Activated T-cell treated with anti-CD3 and anti-CD28 coated beads, Interleukin-2, amount 50 U/mL, for 24 hours (primary cell): Measurements from ENCODE around the gene DCUN1D2.

Experiments used
- DNase-seq: peaks from one replicate; pipeline ENCODE4 v3.0.0-alpha.2; 2020
- H3K27ac Mint-ChIP-seq: 2 replicates; pipeline ENCODE4 v1.8.0; 2020; ENCODE audit warnings: mild to moderate bottlenecking, mixed read lengths
- H3K27me3 Mint-ChIP-seq: 2 replicates; pipeline ENCODE4 v1.8.0; 2020; ENCODE audit warnings: mixed read lengths
- H3K36me3 Mint-ChIP-seq: 2 replicates; pipeline ENCODE4 v1.8.0; 2020; ENCODE audit warnings: low read depth, mixed read lengths
- H3K4me1 Mint-ChIP-seq: 2 replicates; pipeline ENCODE4 v1.8.0; 2020; ENCODE audit warnings: low read depth, mixed read lengths
- H3K4me3 Mint-ChIP-seq: 2 replicates; pipeline ENCODE4 v1.8.0; 2020; ENCODE audit warnings: mild to moderate bottlenecking, moderate library complexity, mixed read lengths
- H3K9me3 Mint-ChIP-seq: 2 replicates; pipeline ENCODE4 v1.8.0; 2020; ENCODE audit warnings: mixed read lengths

Gene DCUN1D2

DNA sequence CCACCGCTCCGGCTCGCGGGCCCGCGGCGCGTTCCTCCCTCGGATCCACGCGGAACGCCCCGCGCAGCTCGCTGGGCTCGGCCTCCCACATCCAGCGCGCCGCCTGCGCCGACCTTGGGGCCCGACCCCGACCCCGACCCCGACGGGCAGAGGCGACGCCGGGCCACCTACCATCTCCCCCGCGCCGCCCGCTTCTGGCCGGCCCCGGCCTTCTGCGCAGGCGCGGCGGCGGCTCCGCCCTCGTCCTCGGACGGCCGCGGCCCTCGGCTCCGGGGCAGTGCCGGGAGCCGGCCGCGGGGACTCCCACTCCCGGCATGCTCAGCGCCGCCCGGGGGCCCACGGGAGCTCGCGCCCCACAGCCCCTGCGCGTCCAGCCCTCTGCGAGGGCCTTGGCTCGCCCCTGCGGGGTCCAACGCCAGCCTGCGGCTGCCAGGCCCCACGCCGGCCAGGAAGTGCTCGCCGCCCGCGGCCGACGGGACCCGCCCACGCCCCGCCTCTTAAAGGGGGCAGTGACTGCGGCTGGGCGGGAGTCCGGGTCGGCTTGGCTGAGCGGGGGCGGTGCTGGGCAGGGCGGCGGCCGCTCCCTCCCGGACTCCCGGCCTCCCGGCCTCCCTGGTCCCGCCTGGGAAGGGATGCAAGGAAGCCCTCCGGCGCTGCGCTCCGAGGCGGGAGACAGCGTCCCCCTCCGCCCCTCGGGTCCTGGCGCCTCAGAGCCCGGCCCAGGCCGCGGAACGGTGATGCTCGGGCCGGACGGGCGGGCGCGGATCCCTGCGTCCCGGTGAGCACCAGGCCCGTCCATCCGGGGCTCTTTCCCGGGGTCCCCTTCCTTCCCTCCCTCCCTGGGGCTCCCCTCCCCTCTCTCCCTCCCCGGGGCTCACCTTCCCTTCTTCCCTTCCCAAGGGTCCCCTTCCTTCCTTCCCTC, at the start of gene DCUN1D2:
Gene DCUN1D2, minus strand, starts transcription at position 216 of the 922 bp plus-strand sequence. Its CDS starts 42 bp downstream, at position 174.
- Mint-ChIP-seq H3K9me3 (no peaks in the 10 kb centered on the region), H3K36me3 (peaks cover 35% of the 10 kb centered on the region), H3K4me1 (peaks cover 68% of the 10 kb centered on the region), H3K4me3 (peak within 1 kb of the TSS; percentile 94), H3K27ac (peak within 1 kb of the TSS; percentile 93), H3K27me3 (no peaks in the 10 kb centered on the region)
- DNase-seq = peak; percentile 89

DNA sequence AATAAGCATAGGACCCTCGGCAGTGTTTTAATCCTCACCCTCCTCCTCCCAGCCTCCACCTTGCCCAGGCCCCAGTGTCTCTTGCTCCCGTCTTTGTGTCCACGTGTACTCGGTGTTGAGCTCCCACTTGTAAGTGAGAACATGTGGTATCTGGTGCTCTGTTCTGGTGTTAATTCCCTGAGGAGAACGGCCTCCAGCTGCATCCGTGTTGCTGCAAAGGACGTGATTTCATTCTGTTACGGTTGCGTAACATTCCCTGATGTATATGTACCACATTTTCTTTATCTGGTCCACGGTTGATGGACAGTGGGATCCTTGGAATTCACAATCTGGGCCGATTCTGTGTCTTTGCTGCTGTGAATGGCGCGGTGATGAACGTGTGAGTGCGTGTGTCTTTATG, 49.3 kb upstream of the DCUN1D2 start:
- Mint-ChIP-seq H3K36me3 (peaks cover 39% of the 10 kb centered on the region), H3K4me3 (no peak overlapping the region), H3K9me3 (peaks cover 7% of the 10 kb centered on the region)

DNA sequence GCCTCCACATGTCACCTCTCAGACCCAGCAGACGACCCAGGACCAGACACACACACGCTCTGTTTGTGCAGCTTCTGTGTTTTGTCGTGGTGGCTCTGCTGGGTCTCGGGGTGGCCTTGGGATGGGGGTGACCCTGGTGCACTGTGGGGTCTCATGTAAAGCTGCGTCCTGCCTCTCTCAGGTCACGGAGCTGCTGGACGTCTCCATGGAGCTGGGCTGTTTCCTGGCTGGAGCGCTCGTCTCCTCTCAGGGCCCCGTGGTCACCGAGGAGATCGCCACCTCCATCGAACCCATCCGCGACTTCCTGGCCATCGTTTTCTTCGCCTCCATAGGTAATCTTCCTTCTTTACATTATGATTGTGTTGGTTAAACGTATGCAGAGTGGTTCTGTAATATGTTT, 48.7 kb upstream of the DCUN1D2 start:
- Mint-ChIP-seq H3K27me3 (no peaks in the 10 kb centered on the region), H3K27ac (no peak overlapping the region), H3K4me3 (no peak overlapping the region), H3K9me3 (peaks cover 7% of the 10 kb centered on the region), H3K4me1 (peaks cover 4% of the 10 kb centered on the region), H3K36me3 (peaks cover 41% of the 10 kb centered on the region)
- no peak for DNase-seq

More for the DNA sequence above, 49.3 kb upstream of the DCUN1D2 start:
- no peak for DNase-seq
- peaks cover 4% of the 10 kb centered on the region for H3K4me1 Mint-ChIP-seq
- no peak overlapping the region for H3K27ac Mint-ChIP-seq
- no peaks in the 10 kb centered on the region for H3K27me3 Mint-ChIP-seq

DNA sequence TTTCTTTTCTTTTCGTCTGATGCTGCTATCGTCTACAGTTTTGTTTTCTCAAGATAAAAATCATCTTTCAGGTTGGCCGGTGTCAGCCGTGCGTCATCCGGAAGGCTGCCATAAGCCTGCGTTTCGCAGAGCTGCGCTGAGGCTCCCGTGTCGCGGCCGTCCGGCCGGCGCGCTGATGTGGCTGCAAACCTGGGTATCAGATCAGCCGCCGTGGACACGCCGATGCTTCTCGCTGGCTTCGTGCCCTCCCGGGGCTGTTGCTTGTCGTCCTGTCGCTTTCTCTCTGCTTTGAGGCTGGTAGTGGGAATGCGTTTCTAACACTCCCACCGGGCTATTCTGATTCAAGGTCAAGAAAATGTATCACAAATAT, 48.2 kb upstream of the DCUN1D2 start:
- Mint-ChIP-seq H3K27ac (no peak overlapping the region), H3K36me3 (peaks cover 44% of the 10 kb centered on the region), H3K4me3 (no peak overlapping the region), H3K27me3 (no peaks in the 10 kb centered on the region), H3K9me3 (peaks cover 7% of the 10 kb centered on the region), H3K4me1 (peaks cover 3% of the 10 kb centered on the region)
- no peak for DNase-seq

DNA sequence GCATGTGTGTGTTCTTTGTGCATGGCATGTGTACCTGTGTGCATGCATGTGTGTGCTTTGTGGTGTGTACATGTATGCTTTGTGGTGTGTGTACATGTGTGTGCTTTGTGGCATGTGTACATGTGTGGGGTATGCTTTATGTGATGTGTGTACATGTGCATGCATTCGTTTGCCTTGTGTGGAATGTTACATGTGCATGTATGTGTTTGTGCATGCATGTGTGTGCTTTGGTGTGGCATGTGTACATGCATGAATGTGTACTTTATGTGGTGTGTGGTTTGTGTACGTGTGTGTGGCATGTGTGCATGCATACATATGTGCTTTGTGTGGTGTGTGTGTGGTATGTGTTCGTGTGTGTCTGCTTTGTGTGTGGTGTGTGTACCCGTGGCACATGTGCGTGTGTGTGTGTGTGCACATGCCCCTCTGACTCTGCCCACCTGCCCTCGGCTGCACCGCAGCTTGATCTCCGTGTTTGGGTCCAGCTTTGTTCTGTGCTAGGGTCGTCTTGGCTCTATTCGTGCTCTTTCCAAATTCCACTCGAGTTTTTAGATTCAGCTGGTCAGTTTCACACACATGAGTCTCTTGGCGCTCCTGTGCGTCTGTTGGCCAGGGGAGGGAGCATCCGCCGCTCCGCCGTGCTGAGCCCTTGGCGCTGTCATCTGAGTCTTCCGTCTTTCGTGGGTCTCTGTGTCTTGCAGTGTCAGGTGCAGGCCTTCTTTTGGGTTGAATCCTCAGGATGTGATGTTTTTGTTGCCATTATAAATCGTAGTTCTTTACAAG, 47.6 kb upstream of the DCUN1D2 start:
- H3K27ac Mint-ChIP-seq = no peak overlapping the region
- no peak overlapping the region for H3K4me3 Mint-ChIP-seq
- peaks cover 7% of the 10 kb centered on the region for H3K9me3 Mint-ChIP-seq
- no peak for DNase-seq
- no peaks in the 10 kb centered on the region for H3K4me1 Mint-ChIP-seq
- no peaks in the 10 kb centered on the region for H3K27me3 Mint-ChIP-seq
- peaks cover 44% of the 10 kb centered on the region for H3K36me3 Mint-ChIP-seq

DNA sequence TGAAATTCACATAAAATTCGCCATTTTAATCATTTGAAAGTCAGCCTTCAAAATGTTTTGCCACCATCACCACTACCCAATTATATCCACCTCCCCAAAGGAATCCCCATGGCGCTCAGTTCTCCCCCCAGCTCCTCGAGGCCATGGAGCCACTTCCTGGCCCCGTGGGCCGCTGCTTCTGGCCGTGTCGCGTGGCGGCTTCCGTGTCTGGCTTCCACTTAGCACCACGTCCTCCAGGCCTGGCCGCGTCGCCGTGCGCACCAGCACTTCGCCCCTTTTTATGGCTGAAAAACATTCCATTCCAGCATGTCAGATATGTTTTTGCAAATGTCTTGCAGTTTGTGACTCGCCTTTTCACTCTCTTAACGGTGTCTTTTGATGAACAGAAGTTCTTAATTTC, 46.7 kb upstream of the DCUN1D2 start:
- no peak for DNase-seq

DNA sequence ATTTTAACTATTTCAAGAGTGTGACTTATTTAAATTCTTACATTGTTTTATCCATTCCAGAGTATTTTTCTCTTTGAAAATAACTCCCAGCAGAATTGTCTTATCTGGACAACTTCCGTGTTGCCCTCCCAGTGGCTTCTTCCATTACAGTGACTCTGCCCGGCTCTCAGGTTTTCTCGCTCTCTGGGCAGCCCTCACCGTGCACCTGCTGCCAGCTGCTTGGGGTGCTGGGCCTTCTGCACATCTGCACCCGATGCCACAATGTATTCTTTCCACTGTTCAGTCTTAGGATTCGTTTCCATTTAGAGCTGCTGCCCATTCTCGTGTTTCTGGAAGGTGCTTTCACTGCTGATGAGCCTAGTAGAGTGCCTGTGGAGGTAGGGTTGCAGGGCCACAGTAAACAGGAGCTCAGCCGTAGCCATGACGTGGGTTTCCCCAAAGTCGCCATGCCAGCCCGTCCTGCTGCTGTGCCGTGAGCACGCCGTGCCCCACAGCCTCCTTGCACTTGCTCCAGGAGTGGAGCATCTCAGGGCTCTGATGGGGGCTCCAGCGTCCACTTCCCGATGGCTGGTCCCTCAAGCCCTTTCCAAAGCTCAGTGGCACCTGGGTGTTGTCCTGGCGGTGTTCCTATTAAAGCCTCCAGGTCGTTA, 46.1 kb upstream of the DCUN1D2 start:
- H3K9me3 Mint-ChIP-seq = peaks cover 7% of the 10 kb centered on the region
- no peaks in the 10 kb centered on the region for H3K4me1 Mint-ChIP-seq
- H3K27ac Mint-ChIP-seq = no peak overlapping the region
- H3K4me3 Mint-ChIP-seq = no peak overlapping the region
- DNase-seq = no peak
- H3K27me3 Mint-ChIP-seq = no peaks in the 10 kb centered on the region
- H3K36me3 Mint-ChIP-seq = peaks cover 51% of the 10 kb centered on the region

More for the DNA sequence above, 46.7 kb upstream of the DCUN1D2 start:
- H3K27me3 Mint-ChIP-seq = no peaks in the 10 kb centered on the region
- no peak overlapping the region for H3K4me3 Mint-ChIP-seq
- peaks cover 45% of the 10 kb centered on the region for H3K36me3 Mint-ChIP-seq
- no peaks in the 10 kb centered on the region for H3K4me1 Mint-ChIP-seq
- H3K27ac Mint-ChIP-seq = no peak overlapping the region
- peaks cover 7% of the 10 kb centered on the region for H3K9me3 Mint-ChIP-seq

DNA sequence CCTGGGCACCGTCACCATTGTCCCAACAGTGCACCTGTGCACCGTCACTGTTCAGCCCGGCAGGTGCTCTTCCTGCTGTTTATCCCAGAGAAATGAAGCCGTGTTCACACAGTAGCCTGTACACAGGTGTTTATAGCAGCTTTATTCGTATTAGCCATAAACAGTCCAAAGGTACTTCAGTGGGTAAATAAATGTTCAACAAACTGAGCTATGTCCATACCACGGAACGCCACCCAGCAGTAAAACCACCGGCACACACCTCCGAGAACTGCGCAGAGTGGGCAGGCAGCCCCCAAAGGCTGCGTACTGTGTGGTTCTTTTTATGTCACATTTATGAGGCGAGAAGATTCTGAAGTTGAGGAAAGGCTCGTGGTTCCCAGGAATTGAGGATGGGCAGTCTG, 44.9 kb upstream of the DCUN1D2 start:
- Mint-ChIP-seq H3K4me3 (no peak overlapping the region), H3K4me1 (no peaks in the 10 kb centered on the region), H3K36me3 (peaks cover 49% of the 10 kb centered on the region), H3K9me3 (no peaks in the 10 kb centered on the region), H3K27me3 (no peaks in the 10 kb centered on the region), H3K27ac (no peak overlapping the region)
- DNase-seq = no peak

DNA sequence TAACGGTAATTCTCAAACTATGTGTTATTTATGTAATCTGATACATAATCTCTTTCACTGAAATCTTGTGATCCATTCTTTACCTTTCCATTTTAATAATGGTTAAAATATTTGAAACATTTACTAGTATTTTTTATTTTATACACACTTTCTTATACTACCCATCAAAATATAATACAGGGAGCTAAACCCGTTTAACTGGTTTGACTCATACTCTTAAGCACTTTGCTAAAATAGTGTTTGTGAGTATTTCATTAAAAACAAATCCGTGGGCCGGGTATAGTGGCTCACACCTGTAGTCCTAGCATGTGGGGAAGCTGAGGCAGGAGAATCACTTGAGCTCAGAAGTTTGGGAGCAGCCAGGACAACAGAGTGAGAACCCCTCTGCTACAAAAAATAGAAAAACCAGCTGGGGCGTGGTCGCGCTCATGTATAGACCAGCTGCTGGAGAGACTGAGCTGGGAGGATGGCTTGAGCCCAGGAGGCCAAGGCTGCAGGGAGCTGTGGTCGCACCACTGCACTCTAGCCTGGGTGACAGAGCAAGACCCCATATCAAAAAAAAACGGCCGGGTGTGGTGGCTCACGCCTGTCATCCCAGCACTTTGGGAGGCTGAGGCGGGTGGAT, 43.8 kb upstream of the DCUN1D2 start:
- H3K4me1 Mint-ChIP-seq = no peaks in the 10 kb centered on the region
- H3K9me3 Mint-ChIP-seq = no peaks in the 10 kb centered on the region
- no peak overlapping the region for H3K27ac Mint-ChIP-seq
- peaks cover 46% of the 10 kb centered on the region for H3K36me3 Mint-ChIP-seq
- DNase-seq = no peak
- no peaks in the 10 kb centered on the region for H3K27me3 Mint-ChIP-seq
- no peak overlapping the region for H3K4me3 Mint-ChIP-seq

DNA sequence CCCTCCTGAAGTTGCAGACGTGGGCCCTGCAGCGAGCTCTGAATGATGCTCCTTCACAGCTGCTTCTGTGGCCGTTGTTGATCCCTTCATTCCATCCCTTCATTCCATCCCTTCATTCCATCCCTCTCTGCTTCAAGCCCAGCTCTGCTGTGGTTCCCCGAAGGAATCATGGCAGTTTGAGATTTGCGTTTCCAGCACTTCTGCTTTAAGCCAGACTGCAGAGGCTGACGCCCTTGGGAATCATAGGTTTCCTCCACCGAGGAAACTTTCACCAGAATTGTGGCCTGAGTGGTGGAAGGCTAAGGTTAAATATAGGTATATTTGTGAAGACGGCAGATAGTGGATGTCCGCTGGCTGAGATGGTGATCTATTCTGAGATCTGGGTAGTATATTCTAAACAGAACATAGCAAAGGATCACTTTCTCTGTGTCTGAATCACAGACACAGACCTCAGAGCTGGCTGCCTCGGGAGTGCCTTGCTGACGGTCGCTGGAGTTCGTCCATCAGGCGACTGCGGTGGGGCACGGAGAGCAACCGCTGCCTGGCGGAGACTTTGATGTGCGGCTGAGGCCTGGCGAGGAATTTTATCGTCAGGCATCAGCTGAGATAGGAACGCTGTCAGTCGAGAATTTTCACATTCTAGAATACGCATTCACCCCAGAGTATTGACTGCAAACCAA, 42.8 kb upstream of the DCUN1D2 start:
- Mint-ChIP-seq H3K4me3 (no peak overlapping the region), H3K9me3 (no peaks in the 10 kb centered on the region), H3K4me1 (no peaks in the 10 kb centered on the region), H3K36me3 (peaks cover 45% of the 10 kb centered on the region), H3K27me3 (no peaks in the 10 kb centered on the region), H3K27ac (no peak overlapping the region)
- DNase-seq = no peak

DNA sequence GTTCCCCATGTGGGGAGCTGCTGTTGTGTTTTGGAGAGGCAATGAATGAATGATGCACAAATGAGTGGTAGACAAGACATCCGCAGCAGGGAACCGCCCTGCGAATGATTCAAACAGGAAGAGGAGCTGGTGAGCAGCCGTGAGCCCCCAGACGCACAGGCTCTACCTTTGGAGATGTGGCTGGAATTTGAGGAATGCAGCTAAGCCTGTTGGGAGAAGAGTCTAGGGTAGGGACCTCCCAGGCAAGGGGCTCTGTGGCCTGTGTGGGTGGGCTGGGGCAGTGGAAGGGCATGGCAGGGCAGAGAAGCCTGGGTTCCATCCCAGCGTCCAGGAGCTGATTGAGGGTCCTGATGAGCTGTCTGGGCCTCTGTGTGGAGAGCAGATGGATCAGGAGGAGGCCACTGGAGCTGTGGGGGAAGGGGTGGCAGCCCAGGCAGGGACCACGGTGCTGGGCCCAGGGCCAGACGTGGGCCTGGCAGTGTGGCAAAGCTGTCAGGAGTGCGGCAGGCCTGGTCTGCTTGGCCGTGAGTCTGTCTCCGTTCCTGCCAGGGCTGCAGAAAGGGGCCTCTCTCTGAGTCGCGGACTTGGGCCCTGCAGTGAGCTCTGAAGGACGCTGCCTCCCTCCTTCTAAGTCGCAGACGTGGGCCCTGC, 41.8 kb upstream of the DCUN1D2 start:
- H3K4me1 Mint-ChIP-seq = no peaks in the 10 kb centered on the region
- H3K9me3 Mint-ChIP-seq = no peaks in the 10 kb centered on the region
- H3K4me3 Mint-ChIP-seq = no peak overlapping the region
- no peak for DNase-seq
- H3K27me3 Mint-ChIP-seq = no peaks in the 10 kb centered on the region
- H3K27ac Mint-ChIP-seq = no peak overlapping the region
- peaks cover 53% of the 10 kb centered on the region for H3K36me3 Mint-ChIP-seq

DNA sequence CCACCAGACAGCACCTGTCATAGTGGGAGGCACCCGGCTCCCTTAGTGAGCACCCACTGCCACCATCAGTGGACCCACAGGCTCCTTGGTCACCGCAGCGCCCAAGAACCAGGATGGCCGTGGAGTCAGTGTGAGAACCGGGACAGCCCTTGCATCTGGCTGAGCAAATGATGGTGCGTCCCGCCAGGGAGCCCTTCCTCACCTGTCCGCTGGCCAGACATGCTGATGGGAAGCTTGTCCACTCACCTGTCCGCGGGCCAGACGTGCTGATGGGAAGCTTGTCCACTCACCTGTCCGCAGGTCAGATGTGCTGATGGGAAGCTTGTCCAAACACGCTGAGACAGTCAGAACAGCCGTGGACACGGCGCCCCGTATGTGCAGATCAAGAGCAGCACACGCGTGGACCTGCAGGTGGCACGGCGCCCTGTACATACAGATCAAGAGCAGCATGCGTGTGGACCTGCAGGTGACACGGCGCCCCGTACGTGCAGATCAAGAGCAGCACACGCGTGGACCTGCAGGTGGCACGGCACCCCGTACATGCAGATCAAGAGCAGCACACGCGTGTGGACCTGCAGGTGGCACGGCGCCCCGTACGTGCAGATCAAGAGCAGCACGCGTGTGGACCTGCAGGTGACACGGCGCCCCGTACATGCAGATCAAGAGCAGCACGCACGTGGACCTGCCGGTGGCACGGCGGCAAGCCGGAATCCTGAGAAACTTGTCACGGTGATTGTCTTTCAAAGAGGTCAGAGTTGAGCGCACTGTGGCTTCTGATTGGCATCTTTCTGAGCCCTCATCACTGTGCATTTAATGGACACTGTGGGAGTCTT, 40.7 kb upstream of the DCUN1D2 start:
- no peak for DNase-seq
- Mint-ChIP-seq H3K36me3 (peaks cover 56% of the 10 kb centered on the region), H3K4me1 (no peaks in the 10 kb centered on the region), H3K4me3 (no peak overlapping the region), H3K27me3 (no peaks in the 10 kb centered on the region), H3K9me3 (no peaks in the 10 kb centered on the region), H3K27ac (no peak overlapping the region)

DNA sequence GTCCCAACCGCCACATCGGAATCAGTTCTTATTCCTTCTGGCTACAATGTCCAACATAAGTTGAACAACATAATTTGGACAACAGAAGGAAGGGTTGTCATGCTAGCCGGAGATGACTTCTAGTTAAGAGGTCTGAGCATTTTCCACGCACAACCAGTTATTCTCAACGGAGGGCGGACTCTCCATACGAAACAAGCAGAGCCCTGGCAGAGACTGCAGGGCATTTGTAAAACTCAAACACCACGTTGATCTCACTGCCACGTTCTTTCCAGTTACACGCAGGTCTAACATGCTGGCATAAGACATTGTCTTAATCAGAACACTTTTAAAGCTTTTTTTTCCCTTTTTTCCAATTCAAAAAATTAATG, 38.3 kb upstream of the DCUN1D2 start:
- Mint-ChIP-seq H3K4me1 (no peaks in the 10 kb centered on the region), H3K27me3 (no peaks in the 10 kb centered on the region), H3K27ac (no peak overlapping the region), H3K4me3 (no peak overlapping the region), H3K36me3 (peaks cover 56% of the 10 kb centered on the region), H3K9me3 (no peaks in the 10 kb centered on the region)
- no peak for DNase-seq
